Endodermal cell (in vitro differentiated cells): ENCODE measurements around the gene NXPE3. TPM values are rescaled to one million over a fixed set of nuclear protein-coding genes. Genes with fewer than 3 reads are reported as not detected.

ENCODE experiments used
- DNase-seq: peaks from one replicate; pipeline ENCODE4 v3.0.0-alpha.2; 2017
- H3K27ac ChIP-seq: 2 replicates; pipeline ENCODE4 v1.5.1; 2013; ENCODE audit warnings: mild to moderate bottlenecking, low read depth, low read length, moderate library complexity
- H3K27me3 ChIP-seq: 2 replicates; pipeline ENCODE4 v1.6.1; 2013; ENCODE audit warnings: mild to moderate bottlenecking, low read length, moderate library complexity; ENCODE audit not compliant: insufficient read depth, control insufficient read depth, poor library complexity, severe bottlenecking
- H3K36me3 ChIP-seq: 2 replicates; pipeline ENCODE4 v1.7.0; 2013; ENCODE audit warnings: mild to moderate bottlenecking, low read length, moderate library complexity; ENCODE audit not compliant: control insufficient read depth, insufficient read depth
- H3K4me1 ChIP-seq: one replicate; pipeline ENCODE4 v1.7.0; 2013; ENCODE audit warnings: low read length; ENCODE audit not compliant: control insufficient read depth, insufficient read depth
- H3K4me3 ChIP-seq: 2 replicates; pipeline ENCODE4 v1.5.1; 2013; ENCODE audit warnings: mild to moderate bottlenecking, low read length, moderate library complexity
- H3K9ac ChIP-seq: 2 replicates; pipeline ENCODE4 v1.6.1; 2013; ENCODE audit warnings: mild to moderate bottlenecking, low read length, moderate library complexity; ENCODE audit not compliant: poor library complexity, severe bottlenecking; ENCODE audit errors: extremely low read depth
- H3K9me3 ChIP-seq: 2 replicates; pipeline ENCODE4 v1.6.1; 2013; ENCODE audit warnings: mild to moderate bottlenecking, low read length, moderate library complexity; ENCODE audit not compliant: control insufficient read depth
- H3K27ac Mint-ChIP-seq: 2 replicates; pipeline ENCODE4 v1.8.0; 2020; ENCODE audit warnings: mixed read lengths
- H3K27me3 Mint-ChIP-seq: 2 replicates; pipeline ENCODE4 v1.8.0; 2021; ENCODE audit warnings: mild to moderate bottlenecking, mixed read lengths; ENCODE audit not compliant: insufficient read depth
- H3K36me3 Mint-ChIP-seq: 2 replicates; pipeline ENCODE4 v1.8.0; 2020; ENCODE audit warnings: low read depth, mixed read lengths
- H3K4me1 Mint-ChIP-seq: 2 replicates; pipeline ENCODE4 v1.8.0; 2020; ENCODE audit warnings: mixed read lengths
- H3K4me3 Mint-ChIP-seq: 2 replicates; pipeline ENCODE4 v1.8.0; 2020; ENCODE audit warnings: mild to moderate bottlenecking, moderate library complexity, mixed read lengths
- H3K9me3 Mint-ChIP-seq: 2 replicates; pipeline ENCODE4 v1.8.0; 2020; ENCODE audit warnings: mild to moderate bottlenecking, mixed read lengths
- CTCF ChIP-seq: fragments of 200-600 bp; sonication (generic); conservative IDR thresholded peaks from 2 replicates; pipeline ENCODE4 v1.5.0; 2021; ENCODE audit warnings: antibody characterized with exemption, mild to moderate bottlenecking
- WGBS, 2 experiments: methylation state at CpG; one replicate each; pipeline versions ENCODE4 v1.1.5 to v1.1.7; 2013; ENCODE audit warnings: missing lambda C conversion rate in 2 of 2, mixed read lengths in 1 of 2; ENCODE audit not compliant: insufficient coverage in 1 of 2, insufficient read length in 1 of 2; 5-methylcytosine and 5-hydroxymethylcytosine counted together
- total RNA-seq, 2 donors: library from RNA; stranded (reverse); fragmentation: NEBNext Ultra II Directional in 1 of 2; extraction: Animal tissue kit (Norgen Biotek cat#: 25700) in 1 of 2; gene quantifications; 2 replicates in 1 of 2; 3 replicates in 1 of 2; pipeline ENCODE4 v1.2.1, GENCODE V29; 2021

Gene NXPE3
- total RNA-seq, 2 donors from 2014 or later = 6.9 to 7.7 TPM

GRCh38 chr3:101876142-101876541 is 97.1 kb downstream of the NXPE3 start:
- Histone ChIP-seq H3K27me3 (no peaks in the 10 kb centered on the region), H3K9me3 (no peaks in the 10 kb centered on the region), H3K4me3 (no peak overlapping the region), H3K27ac (no peak overlapping the region), H3K9ac (no peak overlapping the region), H3K4me1 (no peaks in the 10 kb centered on the region), H3K36me3 (no peaks in the 10 kb centered on the region)
- no peaks in the 10 kb centered on the region for H3K9me3 Mint-ChIP-seq
- no peaks in the 10 kb centered on the region for H3K36me3 Mint-ChIP-seq
- 88 to 100% methylated on average over 6 to 8 of the region's 8 CpGs for WGBS, 2 experiments
- no peaks in the 10 kb centered on the region for H3K27me3 Mint-ChIP-seq
- H3K27ac Mint-ChIP-seq = no peak overlapping the region
- no peaks in the 10 kb centered on the region for H3K4me1 Mint-ChIP-seq
- TF ChIP-seq CTCF = no peak
- H3K4me3 Mint-ChIP-seq = no peak overlapping the region
- no peak for DNase-seq

Other genes starting within 250 kb of the NXPE3 start
- gene TRMT10C, start 217.3 kb upstream of the NXPE3 start, total RNA-seq = 10 to 100 TPM; 41.4 to 41.8 TPM
- 100 to 1,000 TPM; 192 to 214 TPM for gene PCNP, start 205.0 kb upstream of the NXPE3 start, total RNA-seq
- gene ZBTB11, start 102.1 kb upstream of the NXPE3 start, total RNA-seq = 10 to 100 TPM; 16.8 to 20.9 TPM
- 1,000 to 10,000 TPM; 1,708 to 1,749 TPM for gene RPL24, start 92.5 kb upstream of the NXPE3 start, total RNA-seq
- gene CEP97, start 54.6 kb upstream of the NXPE3 start, total RNA-seq = 10 to 100 TPM; 13.7 to 21.3 TPM
- gene NFKBIZ, start 70.3 kb downstream of the NXPE3 start, total RNA-seq = 1 to 10 TPM; 5.9 to 6.6 TPM